Osteoblast (primary cell): ENCODE measurements around the gene RCC1. TPM values are rescaled to one million over a fixed set of nuclear protein-coding genes. Genes with fewer than 3 reads are reported as not detected.

Experiments used
- DNase-seq: peaks from one replicate; pipeline ENCODE4 v3.0.0; 2011; ENCODE audit warnings: low spot score, mixed read lengths; ENCODE audit not compliant: insufficient read length; ENCODE audit errors: missing footprints
- H2AFZ ChIP-seq: 2 replicates; pipeline ENCODE4 v1.6.0; 2011; ENCODE audit warnings: mild to moderate bottlenecking, low read length
- H3K27ac ChIP-seq: 2 replicates; pipeline ENCODE4 v1.5.1; 2011; ENCODE audit warnings: mild to moderate bottlenecking, low read depth, low read length, moderate library complexity
- H3K27me3 ChIP-seq: 2 replicates; pipeline ENCODE4 v1.6.0; 2012; ENCODE audit warnings: mild to moderate bottlenecking, control low read depth, inconsistent platforms, low read length, moderate library complexity; ENCODE audit not compliant: insufficient read depth
- H3K36me3 ChIP-seq: 2 replicates; pipeline ENCODE4 v1.5.1; 2011; ENCODE audit warnings: mild to moderate bottlenecking, low read length, control low read depth, moderate library complexity; ENCODE audit not compliant: insufficient read depth
- H3K4me1 ChIP-seq: 2 replicates; pipeline ENCODE4 v1.5.1; 2011; ENCODE audit warnings: mild to moderate bottlenecking, low read length, control low read depth, moderate library complexity; ENCODE audit not compliant: insufficient read depth
- H3K4me2 ChIP-seq: 2 replicates; pipeline ENCODE4 v1.6.0; 2011; ENCODE audit warnings: mild to moderate bottlenecking, low read length; ENCODE audit not compliant: insufficient read depth
- H3K4me3 ChIP-seq: fragments of 200-600 bp; sonication (generic); 3 replicates; pipeline ENCODE4 v1.5.1; 2012; ENCODE audit warnings: mild to moderate bottlenecking, low read length, inconsistent platforms; ENCODE audit not compliant: insufficient read depth
- H3K79me2 ChIP-seq: 2 replicates; pipeline ENCODE4 v1.6.0; 2012; ENCODE audit warnings: mild to moderate bottlenecking, low read length, control low read depth, inconsistent platforms; ENCODE audit not compliant: insufficient read depth
- H3K9me3 ChIP-seq: 2 replicates; pipeline ENCODE4 v1.5.1; 2011; ENCODE audit warnings: low read depth, low read length, control low read depth
- H4K20me1 ChIP-seq: 2 replicates; pipeline ENCODE4 v1.6.0; 2012; ENCODE audit warnings: mild to moderate bottlenecking, low read length, control low read depth; ENCODE audit not compliant: insufficient read depth
- CTCF ChIP-seq: IDR thresholded peaks from 2 replicates; pipeline ENCODE4 v1.5.1; 2011; ENCODE audit warnings: mild to moderate bottlenecking, low read depth, low read length, moderate library complexity; ENCODE audit errors: extremely low read depth
- total RNA-seq: library from RNA; depleted of rRNA; stranded (reverse); fragments of >200 nt; gene quantifications from 2 replicates; pipeline ENCODE4 v1.2.3, GENCODE V29; 2012

Gene RCC1
- total RNA-seq, 1 donor = 35.1 TPM

- Histone ChIP-seq H3K4me2 (no peak overlapping the region), H3K4me3 (no peak overlapping the region), H3K9me3 (no peaks in the 10 kb centered on the region), H4K20me1 (no peaks in the 10 kb centered on the region), H2AFZ (no peak overlapping the region), H3K4me1 (no peaks in the 10 kb centered on the region), H3K79me2 (no peaks in the 10 kb centered on the region), H3K27ac (no peak overlapping the region), H3K36me3 (peaks cover 51% of the 10 kb centered on the region), H3K27me3 (no peaks in the 10 kb centered on the region)
- TF ChIP-seq CTCF = no peak
- no peak for DNase-seq
These were observed 55.0 kb downstream of the RCC1 start for GRCh38 chr1:28560886-28561285.

- Histone ChIP-seq H3K36me3 (peaks cover 57% of the 10 kb centered on the region), H3K4me3 (no peak overlapping the region), H3K27me3 (no peaks in the 10 kb centered on the region), H3K79me2 (no peaks in the 10 kb centered on the region), H4K20me1 (no peaks in the 10 kb centered on the region), H3K27ac (no peak overlapping the region), H3K9me3 (no peaks in the 10 kb centered on the region), H3K4me2 (no peak overlapping the region), H3K4me1 (no peaks in the 10 kb centered on the region), H2AFZ (no peak overlapping the region)
- no peak for TF ChIP-seq CTCF
- DNase-seq = no peak
These were observed 58.5 kb downstream of the RCC1 start for GRCh38 chr1:28564310-28564709.

GRCh38 chr1:28565040-28565439, 59.2 kb downstream of the RCC1 start:
- Histone ChIP-seq H3K36me3 (peaks cover 51% of the 10 kb centered on the region), H3K4me1 (no peaks in the 10 kb centered on the region), H3K79me2 (no peaks in the 10 kb centered on the region), H4K20me1 (no peaks in the 10 kb centered on the region), H2AFZ (no peak overlapping the region), H3K27me3 (no peaks in the 10 kb centered on the region), H3K9me3 (no peaks in the 10 kb centered on the region), H3K4me3 (no peak overlapping the region), H3K27ac (no peak overlapping the region), H3K4me2 (no peak overlapping the region)
- no peak for DNase-seq
- no peak for TF ChIP-seq CTCF

GRCh38 chr1:28565726-28566125, 59.9 kb downstream of the RCC1 start:
- TF ChIP-seq CTCF = no peak
- H3K36me3 ChIP-seq = peaks cover 50% of the 10 kb centered on the region

More at GRCh38 chr1:28565726-28566125, 59.9 kb downstream of the RCC1 start:
- no peaks in the 10 kb centered on the region for H3K79me2 ChIP-seq
- H3K27me3 ChIP-seq = no peaks in the 10 kb centered on the region
- no peak overlapping the region for H3K27ac ChIP-seq
- H3K4me2 ChIP-seq = no peak overlapping the region
- no peak overlapping the region for H3K4me3 ChIP-seq
- no peak for DNase-seq
- no peaks in the 10 kb centered on the region for H3K9me3 ChIP-seq
- no peaks in the 10 kb centered on the region for H3K4me1 ChIP-seq
- H4K20me1 ChIP-seq = no peaks in the 10 kb centered on the region
- no peak overlapping the region for H2AFZ ChIP-seq
